Peyer's patch (tissue), 4 donors: Measurements from ENCODE around the gene PGBD5.

Experiments used
- POLR2A ChIP-seq, 2 donors: fragments of 450-650 bp; IDR thresholded peaks; one replicate each; pipeline ENCODE4 v1.5.1; 2017; ENCODE audit warnings: antibody characterized with exemption in 2 of 2, mild to moderate bottlenecking in 2 of 2, moderate library complexity in 2 of 2
- TF ChIP-seq, protein P1 (sequence below), 6 experiments: fragments of 450-650 bp in 4 of 6; fragments of 200-600 bp in 2 of 6; sonication (generic) in 1 of 6; IDR thresholded peaks; one replicate each; pipeline ENCODE4 v1.5.1; 2017 to 2019; ENCODE audit warnings: antibody characterized with exemption in 6 of 6, mild to moderate bottlenecking in 3 of 6, moderate library complexity in 1 of 6

GRCh38 chr1:230273141-230273710 is 152.9 kb downstream of the PGBD5 start:
- TF ChIP-seq POLR2A (IDR thresholded peaks at IDR 0.05): no peak
- TF ChIP-seq, protein P1, sequence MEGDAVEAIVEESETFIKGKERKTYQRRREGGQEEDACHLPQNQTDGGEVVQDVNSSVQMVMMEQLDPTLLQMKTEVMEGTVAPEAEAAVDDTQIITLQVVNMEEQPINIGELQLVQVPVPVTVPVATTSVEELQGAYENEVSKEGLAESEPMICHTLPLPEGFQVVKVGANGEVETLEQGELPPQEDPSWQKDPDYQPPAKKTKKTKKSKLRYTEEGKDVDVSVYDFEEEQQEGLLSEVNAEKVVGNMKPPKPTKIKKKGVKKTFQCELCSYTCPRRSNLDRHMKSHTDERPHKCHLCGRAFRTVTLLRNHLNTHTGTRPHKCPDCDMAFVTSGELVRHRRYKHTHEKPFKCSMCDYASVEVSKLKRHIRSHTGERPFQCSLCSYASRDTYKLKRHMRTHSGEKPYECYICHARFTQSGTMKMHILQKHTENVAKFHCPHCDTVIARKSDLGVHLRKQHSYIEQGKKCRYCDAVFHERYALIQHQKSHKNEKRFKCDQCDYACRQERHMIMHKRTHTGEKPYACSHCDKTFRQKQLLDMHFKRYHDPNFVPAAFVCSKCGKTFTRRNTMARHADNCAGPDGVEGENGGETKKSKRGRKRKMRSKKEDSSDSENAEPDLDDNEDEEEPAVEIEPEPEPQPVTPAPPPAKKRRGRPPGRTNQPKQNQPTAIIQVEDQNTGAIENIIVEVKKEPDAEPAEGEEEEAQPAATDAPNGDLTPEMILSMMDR (IDR thresholded peaks at IDR 0.05): no peak
